ENCODE results near the gene SMG7.

Gene SMG7

DNA sequence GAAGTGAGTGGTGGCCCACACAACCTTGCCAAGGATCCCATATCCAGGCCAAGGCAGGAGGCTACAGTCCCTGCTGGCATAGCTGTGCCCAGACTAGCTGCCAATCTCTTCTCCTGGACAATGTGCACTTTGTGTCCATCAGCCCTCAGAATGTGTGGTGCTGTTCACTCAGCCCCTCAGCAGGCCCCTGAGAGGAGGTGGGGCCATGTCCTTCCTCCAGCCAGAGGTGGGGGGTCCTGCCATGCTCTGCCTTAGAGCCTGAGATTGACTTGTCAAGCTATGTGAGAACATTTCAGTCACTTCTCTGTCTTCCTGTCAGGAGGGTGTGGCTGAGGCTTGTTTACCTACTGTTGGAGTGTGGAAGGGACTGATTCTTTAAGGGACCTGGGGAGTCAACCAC lies 116.5 kb downstream of the SMG7 start:
- in situ Hi-C loops (cut with MboI; ENCODE audit: low sequenced_read_pairs): no loop called here

DNA sequence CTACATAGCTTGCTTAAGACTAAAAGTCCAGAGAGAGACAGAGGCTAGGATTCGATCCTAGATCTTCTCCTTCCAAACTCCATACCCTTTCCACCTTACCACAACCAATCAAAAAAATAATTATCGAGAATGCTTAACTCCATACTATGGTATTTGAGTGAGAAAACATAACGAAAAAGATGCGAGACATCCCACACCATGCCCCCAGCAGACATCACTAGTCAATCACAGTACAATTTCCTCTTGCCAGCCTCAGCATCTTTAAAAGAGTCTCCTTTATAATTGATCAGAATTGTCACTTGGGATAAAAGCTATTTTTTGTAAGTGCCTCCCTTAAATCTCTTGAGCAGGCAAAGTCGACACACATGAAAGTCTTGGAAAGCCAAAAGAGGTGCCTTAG lies 117.1 kb downstream of the SMG7 start:
- in situ Hi-C loops (cut with MboI; ENCODE audit: low sequenced_read_pairs): no loop called here

DNA sequence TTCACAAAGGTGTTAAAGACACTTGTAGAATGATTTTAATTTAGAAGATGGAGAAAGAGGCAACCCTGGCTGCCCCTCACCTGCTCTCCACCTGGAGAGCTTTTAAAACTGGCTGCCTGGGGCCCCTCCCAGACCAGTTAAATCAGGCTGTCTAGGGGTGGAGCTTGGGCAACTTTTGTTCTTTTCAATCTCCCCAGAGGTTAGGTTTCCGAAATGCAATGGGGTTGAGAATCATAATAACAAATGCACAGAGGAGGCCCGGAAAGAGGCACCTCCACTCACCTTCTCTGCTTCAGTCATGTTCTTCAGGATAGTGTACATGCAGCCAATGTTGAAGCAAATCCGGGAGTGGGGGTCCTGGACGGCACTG lies 117.6 kb downstream of the SMG7 start:
- in situ Hi-C loops (cut with MboI; ENCODE audit: low sequenced_read_pairs): no loop called here

DNA sequence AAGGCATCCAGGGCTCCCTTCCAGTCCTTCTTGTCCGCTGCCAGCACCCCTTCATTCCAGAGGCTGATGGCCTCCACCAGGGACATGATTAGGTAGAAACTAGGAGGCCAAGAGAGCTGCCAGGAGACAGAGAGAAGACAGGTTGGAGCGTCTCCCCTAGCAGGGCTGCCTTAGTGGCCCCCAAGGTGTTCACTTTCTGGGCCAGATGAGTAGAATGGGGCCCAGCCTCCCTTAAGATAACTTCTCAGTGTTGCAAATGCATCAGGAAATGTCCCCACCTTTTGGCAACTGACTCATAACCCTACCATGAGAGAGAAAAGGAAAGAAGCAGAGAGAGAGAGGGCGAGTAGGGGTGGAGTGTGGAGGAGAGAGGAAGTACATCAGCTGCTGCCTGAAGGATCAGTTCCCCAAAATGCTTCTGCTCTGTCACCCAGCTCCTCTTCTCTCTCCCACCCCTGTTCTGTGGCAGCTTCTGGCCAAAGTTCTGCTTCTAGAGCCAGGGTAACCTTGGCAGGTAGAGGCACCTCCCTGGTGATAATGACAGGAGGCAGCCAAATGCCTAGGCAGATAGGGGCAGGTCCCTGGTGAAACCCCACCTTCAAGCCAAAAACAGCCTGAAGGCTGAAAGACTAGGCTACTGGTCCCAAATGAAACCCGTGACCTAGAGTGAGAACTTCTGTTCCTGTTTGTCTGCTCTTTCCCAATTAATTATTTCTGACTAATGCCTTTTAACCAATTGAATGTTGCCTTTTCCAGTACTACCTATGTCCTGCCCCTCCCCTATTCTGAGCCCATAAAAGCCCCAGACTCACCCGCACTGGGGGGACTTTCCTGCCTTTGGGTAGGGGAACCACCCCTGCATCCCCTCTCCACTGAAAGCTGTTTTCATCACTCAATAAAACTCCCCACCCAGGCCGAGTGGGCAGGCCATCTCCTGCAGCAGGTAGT lies 118.2 kb downstream of the SMG7 start, which contains the start of gene NCF2:
NCF2 (minus strand) TSS at position 216 of the 948 bp plus-strand sequence; CDS start at position 86, 130 bp downstream.
- in situ Hi-C loops (cut with MboI; ENCODE audit: low sequenced_read_pairs): no loop called here

DNA sequence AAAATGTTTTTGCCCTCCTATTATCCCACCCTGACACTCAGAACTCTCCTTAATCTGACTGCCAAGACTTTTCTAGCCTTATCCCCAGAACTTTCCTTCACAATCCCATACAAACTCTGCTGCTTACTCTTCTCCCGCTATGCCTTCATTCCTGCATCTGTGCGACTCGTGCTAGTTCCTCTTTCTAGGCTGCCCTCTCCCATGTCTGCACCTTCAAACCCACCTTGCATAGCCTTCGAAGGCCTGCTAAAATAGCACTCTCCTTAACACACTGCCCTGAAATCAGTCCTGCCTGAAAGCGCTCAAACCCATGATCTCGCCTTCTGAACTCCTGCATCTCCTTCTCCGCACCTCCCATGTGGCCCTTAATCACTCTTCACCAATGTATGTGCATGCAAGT lies 120.4 kb downstream of the SMG7 start:
- in situ Hi-C loops (cut with MboI; ENCODE audit: low sequenced_read_pairs): no loop called here

DNA sequence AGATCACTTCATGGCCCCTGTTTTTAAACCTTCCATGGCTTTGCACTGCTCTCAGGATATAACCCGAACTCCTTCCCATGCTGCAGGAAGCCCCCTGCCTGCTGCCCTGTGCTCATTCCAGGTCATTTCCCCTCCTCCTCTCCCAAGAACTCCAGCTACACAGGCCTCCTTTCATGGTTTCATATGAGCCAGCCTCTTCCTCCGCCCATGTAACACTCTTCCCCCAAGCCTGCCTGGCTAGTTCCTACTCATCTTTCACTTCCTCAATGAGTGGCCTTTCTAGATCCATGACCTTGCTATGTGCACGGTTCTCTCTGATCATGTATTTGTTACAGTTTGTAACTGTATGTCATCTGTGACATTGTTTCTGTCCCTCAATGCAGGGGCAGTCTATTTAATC lies 121.1 kb downstream of the SMG7 start:
- in situ Hi-C loops (cut with MboI; ENCODE audit: low sequenced_read_pairs): no loop called here

DNA sequence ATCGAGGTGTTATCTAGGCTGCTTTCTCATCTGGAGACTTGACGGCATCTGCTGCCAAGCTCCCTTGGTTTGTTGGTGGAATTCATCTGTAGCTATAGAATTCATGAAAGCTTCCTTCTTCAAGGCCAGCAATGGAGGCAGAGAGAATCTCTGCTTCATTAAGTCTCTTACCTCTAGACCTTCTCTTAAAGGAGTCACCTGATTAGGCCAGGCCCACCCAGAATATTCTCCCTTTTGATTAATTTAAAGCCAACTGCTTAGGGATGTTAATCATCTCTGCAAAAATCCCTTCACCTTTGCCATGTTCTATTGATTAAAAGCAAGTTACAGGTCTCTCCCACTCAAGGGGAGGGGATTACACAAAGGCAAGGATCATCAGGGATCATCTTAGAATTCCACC lies 123.2 kb downstream of the SMG7 start:
- in situ Hi-C loops (cut with MboI; ENCODE audit: low sequenced_read_pairs): no loop called here

DNA sequence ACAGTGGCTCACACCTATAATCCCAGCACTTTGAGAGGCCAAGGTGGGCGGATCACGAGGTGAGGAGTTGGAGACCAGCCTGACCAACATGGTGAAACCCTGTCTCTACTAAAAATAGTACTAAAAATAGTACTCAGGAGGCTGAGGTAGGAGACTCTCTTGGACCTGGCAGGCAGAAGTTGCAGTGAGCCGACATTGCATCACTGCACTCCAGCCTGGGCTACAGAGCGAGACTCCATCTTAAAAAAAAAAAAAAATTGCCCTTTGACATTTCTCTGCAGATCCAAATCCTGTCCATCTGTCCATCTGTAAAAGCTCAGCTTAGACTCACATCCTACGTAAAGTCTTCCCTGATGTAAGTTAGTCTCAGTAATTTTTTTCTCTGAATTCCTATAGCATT lies 124.2 kb downstream of the SMG7 start:
- in situ Hi-C loops (cut with MboI; ENCODE audit: low sequenced_read_pairs): no loop called here

DNA sequence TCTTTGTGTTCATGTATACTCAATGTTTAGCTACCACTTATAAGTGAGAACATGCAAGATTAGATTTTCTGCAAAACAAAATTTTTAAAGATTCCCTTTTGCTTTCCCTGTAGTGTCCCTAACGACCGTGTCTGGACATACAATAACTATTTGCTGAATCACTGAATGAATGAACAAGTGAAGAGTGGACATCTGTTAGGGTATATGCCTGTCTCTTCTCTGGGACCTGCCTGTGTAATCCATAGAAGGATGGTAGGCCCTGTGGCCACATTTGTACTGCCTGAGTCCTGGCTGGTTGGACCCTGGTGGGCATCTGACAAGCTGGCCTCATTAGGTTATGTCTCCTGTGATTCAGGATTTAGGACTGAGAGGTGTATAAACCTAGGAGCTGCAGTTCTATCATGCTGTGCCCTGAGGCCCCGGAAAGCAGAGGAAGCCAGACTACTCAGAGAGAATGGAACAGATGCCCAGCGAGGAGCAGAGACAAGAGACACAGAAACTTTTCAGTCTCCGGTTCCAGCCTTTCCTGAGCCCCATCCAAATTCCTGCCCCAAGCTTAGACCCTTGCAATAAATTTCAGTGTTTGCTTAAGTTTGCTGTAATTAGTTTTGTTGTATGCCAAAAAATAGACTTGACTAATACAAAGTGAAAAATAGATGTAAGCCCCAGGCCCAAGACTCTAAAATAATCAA lies 125.5 kb downstream of the SMG7 start:
- in situ Hi-C loops (cut with MboI; ENCODE audit: low sequenced_read_pairs): no loop called here

DNA sequence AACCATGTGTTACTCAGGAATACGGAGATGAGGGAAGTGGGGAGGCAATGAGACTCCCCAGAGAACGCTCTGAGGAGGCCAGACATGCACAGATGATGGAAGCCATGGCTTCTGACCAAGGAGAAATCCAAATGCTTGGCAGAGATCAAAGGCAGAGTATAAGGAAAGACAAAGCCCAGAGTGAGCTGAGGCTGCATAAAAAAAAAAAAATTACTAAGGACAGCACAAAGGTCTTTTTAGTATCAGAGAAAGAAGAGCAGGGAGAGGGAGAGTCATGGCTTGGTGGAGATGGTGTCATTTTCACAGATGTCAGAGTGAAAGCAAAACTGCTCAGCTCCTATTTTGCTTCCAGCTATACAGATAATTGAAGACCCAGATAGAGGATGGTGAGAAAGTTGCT lies 126.1 kb downstream of the SMG7 start:
- in situ Hi-C loops (cut with MboI; ENCODE audit: low sequenced_read_pairs): no loop called here

DNA sequence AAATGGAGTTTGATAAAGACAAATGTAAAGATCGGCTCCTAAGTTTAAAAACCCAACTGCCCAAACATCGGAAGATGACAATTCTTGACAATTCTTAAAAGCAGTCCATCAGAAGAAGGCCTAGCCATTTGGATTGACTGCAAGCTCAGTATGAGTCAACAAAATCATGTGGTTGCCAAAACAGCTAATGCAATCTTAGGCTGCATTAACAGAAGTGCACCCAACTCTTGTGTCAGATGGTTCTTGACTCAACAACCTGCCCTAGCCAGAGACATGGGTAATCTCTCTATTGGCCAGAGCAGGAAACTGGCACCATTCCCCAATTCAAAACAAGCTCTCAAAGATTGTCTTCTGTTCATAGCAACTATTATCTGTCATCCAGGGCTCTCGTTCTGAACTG lies 127.8 kb downstream of the SMG7 start:
- in situ Hi-C loops (cut with MboI; ENCODE audit: low sequenced_read_pairs): no loop called here

DNA sequence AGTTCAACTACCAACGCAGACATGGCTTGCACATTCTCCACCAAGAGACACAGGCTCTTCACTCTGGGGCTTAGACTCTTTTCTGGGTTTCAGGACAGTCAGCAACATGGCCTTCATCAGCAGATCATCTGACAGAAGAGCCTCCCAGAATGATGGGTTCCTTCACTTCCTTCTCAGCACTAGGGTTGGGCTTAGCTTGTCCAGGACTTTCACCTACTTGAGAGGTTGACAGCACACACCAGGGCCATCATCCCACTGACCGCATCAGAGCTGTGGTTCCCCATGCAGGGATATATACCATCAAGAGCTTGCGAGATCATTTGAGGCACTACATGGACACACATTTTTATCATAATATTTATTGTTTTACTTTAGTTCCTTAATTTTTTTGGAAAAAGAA lies 128.3 kb downstream of the SMG7 start:
- in situ Hi-C loops (cut with MboI; ENCODE audit: low sequenced_read_pairs): no loop called here

DNA sequence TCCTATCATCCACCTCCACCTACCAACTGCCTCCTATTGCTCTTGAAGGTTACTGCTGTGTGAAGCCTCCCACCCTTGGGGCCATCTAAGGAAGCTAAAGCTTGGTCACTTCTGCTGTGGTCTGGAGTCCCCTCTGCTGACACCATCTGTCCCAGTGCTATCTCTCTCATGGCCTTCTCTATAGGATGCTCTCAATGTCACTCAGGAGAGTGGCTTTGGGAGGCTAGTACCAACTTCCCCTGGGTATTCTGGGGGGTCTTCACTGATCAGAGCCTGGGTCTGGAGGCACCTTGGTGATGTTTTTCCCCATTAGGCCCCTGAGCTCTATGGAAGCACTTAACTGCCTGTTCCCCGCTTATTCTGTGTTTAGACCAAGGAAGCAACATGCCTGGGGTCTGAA lies 130.2 kb downstream of the SMG7 start:
- in situ Hi-C loops (cut with MboI; ENCODE audit: low sequenced_read_pairs): no loop called here

Measured in HL-60/S4 (cell line).